ENCODE results near the gene TBL1X.
"Not testable (repeated sequence)": the region's sequence is repeated elsewhere in the genome, so short reads cannot be mapped to it uniquely, and the experiment has no call there.

The TBL1X gene

DNA sequence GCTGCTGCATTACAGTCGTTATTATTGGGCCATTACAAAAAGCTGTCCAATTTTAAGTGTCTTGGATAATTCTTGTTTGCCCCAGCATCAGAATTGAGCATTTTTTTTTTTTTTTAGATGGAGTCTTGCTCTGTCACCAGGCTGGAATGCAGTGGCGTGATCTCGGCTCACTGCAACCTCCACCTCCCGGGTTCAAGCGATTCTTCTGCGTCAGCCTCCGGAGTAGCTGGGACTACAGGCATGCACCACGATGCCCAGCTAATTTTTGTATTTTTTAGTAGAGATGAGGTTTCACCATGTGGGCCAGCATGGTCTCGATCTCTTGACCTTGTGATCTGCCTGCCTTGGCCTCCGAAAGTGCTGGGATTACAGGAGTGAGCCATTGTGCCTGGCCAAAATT is 71.3 kb downstream of the TBL1X start:
- DNase-seq (ENCODE audit: low read depth in 2 of 2): not testable (repeated sequence)

DNA sequence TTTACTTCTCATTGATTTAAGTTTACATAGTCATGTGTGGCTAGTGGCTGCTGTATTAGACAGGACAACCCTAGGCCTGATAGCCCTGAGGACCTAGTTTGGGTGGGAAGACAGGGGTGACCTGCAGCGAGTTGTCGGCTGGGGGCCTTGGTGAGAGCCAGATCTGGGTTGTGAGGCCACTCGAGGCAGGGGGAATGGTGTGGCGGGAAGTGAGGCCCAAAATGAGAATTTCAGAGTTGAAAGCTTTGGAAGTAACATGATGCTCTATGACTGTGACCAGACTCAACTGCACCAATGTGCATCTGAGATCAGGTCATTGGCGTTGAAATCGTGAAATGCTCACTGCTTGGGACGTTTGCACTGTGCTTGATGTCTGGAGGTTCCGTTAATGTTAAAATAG is 72.9 kb downstream of the TBL1X start:
- no peak for DNase-seq (ENCODE audit: low read depth in 2 of 2)

DNA sequence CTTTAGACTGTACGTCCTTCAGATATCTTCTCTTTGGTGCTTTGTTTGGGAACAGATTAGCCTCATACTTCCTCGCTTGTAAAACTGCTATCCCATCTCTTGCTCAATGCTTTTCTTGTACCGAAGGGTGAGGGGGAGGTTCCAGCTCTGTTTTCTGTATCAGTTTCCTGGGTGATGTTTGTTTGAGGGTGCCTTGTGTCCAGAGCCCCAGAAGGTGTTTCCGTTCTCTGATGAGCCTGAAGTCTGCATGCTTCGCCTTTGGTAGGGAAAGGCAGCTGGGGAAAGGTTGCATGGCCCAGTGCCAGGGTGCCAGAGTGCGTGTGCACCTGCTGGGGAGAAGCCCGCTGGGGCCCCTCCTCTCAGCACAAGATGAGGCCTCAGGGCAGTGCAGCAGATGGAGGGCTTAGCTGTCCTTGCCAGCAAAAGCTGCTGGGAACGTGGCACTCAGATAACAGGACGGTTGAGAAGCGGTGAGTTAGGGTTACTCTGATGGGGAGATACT is 73.7 kb downstream of the TBL1X start:
- DNase-seq (ENCODE audit: low read depth in 2 of 2): no peak

DNA sequence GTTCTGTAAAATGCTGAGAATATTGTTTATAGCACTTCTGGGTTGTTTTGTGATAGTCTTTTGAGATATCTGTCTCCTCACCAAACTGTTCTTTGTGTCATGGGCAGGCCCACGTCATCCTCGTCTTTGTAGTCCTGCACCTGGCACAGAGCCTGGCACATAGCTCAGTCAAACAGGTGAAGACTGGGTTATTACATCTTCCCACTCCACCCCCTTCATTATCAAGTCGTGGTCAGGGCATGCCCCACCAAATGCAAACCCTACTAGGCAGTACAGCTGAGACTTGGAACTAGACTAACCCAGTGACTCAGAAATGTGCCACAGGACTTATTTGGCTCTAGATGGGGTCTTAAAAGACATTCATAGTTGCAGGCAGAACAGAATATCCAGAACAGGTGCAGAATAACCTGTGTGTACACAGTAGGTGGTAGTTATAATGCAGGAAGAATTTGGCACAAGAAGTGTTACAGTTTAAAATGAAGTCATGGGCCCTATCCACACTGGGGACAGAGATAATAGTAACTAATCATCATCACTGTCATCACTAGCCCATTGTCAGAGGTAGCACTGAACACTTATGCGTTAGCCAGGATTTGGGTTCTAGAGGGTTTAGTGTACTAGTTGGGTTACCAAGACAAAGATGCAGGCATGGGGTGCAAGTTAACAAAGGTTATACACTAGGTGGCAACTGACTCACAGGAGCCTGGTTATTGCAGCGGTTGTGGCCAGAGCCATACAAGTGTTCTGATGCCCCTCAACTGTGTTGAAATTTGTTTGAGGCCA is 74.9 kb downstream of the TBL1X start:
- no peak for DNase-seq (ENCODE audit: low read depth in 2 of 2)

DNA sequence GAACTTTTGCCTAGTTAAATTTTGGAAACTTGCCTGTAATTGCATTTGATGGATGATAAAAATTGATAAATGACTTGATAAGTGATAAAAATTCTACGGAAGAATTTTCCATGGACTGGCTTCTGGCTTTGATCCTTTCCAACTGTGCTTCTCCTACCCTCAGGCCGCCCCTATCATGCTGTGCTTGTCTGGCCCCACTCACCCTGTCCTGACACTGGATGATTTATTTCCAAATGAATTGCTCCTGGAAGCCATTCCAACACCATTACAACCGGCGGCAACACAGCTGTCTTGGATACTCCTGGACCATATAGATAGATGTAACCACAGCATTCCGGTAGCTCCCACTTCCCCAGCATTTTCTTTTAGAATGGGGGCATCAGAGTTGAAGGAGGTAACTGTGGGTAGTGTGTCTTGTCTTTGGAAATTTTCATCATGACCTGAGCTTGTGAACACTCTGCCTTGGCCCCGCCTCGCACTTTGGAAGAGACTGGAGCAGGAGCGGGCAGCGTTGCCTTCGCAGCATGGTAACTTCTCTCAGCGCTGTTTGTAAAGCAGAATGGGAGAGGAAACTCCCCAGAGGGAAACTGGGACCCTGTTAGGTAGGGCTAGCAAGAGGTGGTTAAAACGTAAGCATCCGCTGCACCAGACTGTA is 77.4 kb downstream of the TBL1X start:
- no peak for DNase-seq (ENCODE audit: low read depth in 2 of 2)

DNA sequence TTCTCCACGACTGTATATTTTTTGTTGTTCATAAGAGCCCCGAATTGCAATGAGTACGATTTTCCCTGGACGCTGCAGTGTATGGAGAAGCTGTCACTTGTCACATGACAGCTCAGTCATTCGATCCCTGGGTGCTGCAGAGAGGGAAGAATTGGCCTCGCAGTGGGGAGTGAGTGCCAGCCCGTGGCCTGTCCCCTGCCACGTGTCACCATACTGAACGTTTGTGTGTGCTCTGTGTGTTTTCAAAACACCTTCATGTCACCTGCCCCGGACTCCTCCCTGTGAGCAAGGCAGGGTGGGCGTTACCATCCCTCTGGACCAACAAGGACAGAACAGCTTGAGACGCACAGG is 77.9 kb downstream of the TBL1X start:
- DNase-seq (ENCODE audit: low read depth in 2 of 2): no peak

DNA sequence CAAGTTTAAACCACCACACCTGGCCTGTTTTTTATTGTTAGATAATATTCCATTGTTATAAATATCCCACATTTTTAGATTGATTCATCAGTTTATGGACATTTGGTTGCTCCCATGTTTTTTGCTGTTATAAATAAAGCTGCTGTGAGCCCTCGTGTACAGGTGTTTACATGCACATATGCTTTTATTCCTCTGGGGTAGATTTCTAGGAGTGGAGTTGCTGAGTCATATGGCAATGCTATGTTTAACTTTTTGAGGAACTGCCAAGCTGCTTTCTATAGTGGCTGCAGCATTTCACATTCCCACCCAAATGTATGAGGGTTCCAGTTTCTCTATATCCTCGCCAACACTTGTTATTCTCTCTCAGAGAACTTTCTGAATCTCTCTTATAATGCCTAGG is 90.5 kb downstream of the TBL1X start:
- no peak for DNase-seq (ENCODE audit: low read depth in 2 of 2)

DNA sequence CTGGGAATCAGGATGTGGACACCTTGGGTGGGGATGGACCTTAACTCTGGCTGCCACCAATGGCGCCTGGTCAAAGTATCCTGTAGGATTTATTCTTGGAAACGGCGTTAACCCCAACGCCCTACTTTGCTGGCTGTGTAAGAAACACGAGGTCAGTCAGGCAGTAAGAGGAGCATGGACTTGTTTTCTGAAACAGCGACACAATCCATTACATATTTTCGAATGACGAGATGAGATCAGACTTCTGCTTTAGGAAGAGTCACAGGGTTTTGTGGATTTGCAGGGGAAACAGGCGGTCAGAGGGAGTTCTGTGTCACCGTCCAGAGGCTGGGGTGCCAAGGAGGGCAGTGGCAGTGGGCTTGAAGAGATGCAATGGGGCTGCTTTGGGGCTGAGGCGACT is 92.2 kb downstream of the TBL1X start:
- no peak for DNase-seq (ENCODE audit: low read depth in 2 of 2)

DNA sequence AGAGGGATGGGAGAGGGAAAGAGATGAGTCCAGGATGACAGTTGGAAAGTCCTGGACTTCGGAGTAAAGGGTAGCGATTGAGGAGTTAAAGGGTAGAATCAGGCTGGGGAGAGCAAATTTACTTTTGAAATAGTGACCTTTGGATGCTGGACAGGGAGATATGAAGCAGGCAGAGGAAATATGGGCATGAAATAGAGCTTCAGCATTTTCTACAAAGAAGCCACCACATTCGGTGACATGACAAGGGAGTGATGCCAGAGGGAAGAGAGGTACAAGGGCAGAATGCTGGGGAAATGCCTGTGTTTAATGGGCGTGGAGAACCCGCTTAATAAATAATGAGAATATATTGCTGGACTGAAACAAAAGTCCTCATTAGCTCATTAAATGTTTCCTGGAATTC is 92.7 kb downstream of the TBL1X start:
- DNase-seq (ENCODE audit: low read depth in 2 of 2): no peak

DNA sequence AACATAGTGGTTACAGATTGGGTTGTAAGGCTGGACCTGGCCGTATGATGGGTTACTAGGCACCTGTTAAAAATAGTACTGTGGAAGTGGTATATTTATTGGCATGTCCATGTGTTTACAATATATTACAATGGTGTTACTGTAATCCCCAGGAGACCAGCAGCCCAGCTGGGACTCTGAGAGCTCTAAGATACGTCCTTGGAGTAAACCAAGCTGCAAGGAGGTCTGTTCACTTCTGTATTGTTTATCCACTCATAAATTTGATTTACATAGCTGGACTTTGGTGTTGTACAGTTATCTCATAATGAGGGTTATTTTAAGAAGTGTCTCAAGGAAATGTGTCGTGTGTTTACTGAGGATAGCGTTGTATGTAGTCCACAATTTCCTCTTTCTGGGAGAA is 93.8 kb downstream of the TBL1X start:
- no peak for DNase-seq (ENCODE audit: low read depth in 2 of 2)

DNA sequence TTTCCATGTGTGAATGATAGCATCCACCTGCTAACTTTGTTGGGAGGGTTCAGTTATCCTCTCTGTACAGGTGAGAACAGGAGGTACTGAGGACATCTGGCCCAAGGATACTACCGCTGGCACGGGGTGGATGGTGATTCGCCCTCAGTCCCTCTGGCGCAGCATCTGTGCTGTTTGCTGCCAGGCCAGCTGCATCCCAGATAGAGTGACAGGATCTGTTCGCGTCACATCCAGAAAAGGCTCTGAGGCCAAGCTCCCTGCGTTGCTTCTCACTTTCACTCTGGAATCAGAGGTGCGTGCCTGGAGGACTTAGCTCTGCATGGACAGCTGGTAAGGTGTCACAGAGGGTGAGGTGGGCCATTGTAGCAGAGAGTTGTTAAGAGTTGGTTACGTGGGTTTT is 95.4 kb downstream of the TBL1X start:
- DNase-seq (ENCODE audit: low read depth in 2 of 2): no peak

DNA sequence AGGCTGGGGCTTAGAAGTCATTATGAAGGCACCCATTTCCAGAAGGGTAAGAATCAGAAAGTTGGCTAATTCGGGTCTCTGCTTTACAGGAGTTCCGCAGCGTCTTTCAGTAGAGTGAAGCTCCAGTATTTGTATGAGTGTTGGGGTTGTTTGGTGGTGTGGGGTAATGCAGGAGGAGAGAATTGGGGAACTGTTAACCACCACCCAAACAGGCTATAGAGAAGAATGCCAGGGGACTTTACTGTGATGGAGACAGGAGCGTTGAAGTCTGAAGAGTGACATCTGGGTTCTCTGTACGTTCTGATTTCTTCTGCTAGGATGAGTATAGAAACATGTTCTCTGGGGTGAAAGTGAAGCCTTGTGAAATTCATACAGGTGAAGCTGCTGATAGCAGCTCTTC is 96.3 kb downstream of the TBL1X start:
- DNase-seq (ENCODE audit: low read depth in 2 of 2): no peak

DNA sequence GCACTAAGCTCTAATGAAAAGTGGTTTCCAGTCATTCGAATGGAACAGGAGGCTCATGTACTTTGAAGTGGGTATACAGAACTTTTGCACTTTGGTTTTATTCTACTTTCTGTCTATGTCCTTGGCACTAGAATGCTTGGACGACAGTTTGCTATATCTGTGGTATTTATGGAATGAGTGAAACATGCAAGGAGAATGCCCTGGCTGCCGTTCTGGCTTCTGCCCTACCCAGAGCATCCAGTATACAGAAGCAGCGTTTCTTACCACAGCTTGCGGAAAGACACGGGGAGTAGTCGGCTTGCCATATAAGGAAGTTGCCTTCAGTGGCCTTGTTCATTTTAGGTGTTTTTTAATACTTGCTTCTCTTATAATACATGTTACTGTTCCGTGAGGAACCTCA is 98.0 kb downstream of the TBL1X start:
- DNase-seq (ENCODE audit: low read depth in 2 of 2): no peak

DNA sequence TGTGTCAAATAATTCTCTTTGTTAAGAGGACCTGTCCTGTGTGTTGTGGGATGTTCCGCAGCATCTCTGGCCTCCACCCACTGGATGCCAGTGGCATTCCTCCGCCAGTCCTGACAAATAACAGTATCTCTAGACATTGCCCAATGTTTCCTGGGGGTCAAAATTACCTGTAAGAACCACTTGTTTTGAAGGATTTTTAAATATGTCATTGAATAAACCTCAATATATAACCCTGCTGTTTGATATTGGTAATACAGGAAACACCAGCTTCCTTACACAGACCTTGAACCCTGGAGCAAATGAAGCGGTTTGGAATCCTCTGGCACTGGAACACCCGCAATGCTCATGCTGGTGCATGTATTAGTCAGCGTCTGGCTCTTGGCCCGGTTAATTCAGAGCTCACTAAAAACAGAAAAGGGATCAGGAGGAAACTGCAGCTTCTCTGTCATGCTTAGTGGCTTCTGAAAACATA is 101.3 kb downstream of the TBL1X start:
- no peak for DNase-seq (ENCODE audit: low read depth in 2 of 2)

DNA sequence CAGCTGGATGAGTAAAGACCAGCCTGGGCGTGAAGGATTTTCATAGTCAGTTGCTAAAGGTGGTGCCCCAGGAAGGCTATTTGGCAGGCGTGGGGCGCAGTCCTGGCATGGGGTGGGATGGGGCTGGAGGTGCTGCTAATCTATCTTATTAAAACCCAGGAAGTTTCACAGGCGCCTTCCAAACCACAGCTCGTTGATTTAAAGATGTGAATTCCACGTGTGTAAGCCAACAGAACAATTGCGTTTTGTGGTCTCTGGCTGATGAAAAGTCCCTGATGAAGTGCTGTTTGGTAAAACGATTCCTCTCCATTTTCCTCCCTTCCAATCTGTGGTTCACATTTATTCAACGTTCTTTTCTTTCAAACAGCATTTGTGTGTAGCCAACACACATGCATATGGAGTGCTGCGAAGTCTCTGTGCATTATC is 105.0 kb downstream of the TBL1X start:
- DNase-seq (ENCODE audit: low read depth in 2 of 2): no peak

DNA sequence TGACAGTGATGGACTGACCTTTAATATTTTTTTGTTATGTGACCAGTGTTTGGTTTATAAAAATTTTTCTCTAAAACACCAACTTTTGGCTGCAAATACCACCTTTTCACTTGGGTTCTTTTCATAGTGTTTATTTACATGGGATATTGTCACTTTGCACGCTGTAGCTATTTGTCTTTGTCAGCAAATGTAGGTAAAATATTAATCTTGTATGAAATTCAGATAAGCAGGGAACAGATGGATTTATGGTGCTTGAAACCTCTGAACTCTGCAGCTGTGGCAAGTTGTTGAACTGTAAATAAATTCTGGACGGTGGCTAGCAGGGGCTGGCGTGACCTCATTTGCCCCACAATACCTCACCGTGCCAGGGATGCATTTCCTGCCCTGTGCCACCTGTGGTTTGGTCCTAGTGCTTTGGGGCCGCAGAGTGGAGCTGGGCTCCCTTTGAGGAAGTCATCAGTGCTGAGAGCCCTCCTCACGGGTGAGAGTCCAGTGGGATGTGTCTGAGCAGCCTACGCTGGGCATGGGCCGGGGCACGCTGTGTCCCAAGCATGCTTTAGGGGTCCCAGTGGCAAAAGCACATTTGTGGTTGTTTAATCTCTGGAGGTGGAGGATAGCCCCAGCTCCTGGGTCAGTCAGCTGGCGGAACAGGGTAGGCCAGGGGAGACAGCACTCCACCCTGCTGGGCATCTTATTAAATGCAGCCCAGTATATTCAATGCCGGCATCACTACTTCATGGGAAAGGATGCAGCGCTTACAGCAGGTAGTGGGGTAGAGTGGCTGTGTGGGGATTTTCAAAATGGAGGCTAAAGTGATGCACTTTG is 108.6 kb downstream of the TBL1X start:
- DNase-seq (ENCODE audit: low read depth in 2 of 2): no peak

DNA sequence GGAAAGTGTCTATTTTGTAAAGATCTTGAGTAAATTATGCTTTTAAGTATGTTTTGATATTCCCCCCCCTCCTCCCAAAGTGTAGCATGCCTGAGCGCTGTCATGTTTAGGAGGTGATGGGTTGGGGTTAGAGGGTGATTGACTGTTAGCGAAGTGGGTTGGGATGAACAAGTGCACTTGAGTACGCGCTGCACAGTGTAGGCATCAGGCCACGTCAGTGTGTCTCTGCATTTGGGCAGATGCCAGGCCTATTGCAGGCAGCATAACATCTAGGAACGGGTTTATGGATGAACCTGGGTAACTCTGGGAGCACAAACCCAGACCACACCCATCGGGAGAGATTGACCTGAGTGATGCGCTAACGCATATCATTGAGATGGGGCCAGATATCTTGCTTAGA is 111.2 kb downstream of the TBL1X start:
- DNase-seq (ENCODE audit: low read depth in 2 of 2): no peak

DNA sequence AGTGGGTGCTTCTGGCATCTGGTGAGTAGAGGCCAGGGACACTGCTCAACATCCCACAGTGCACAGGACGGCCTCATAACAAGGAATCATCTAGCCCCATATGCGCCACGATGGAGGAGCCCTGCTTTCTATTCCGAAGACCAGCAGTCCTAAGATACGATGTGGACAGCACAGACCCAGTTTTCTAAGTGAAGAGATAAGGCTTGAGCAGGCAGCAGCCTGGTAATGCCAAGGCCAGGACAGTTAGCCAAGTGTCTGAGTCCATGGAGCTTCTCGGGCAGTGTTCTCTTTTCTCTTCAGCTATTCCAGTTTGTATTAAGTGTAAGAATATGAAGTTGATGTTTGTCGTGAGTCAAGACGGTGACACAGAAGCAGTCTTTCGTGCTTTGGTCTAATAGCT is 112.7 kb downstream of the TBL1X start:
- no peak for DNase-seq (ENCODE audit: low read depth in 2 of 2)

DNA sequence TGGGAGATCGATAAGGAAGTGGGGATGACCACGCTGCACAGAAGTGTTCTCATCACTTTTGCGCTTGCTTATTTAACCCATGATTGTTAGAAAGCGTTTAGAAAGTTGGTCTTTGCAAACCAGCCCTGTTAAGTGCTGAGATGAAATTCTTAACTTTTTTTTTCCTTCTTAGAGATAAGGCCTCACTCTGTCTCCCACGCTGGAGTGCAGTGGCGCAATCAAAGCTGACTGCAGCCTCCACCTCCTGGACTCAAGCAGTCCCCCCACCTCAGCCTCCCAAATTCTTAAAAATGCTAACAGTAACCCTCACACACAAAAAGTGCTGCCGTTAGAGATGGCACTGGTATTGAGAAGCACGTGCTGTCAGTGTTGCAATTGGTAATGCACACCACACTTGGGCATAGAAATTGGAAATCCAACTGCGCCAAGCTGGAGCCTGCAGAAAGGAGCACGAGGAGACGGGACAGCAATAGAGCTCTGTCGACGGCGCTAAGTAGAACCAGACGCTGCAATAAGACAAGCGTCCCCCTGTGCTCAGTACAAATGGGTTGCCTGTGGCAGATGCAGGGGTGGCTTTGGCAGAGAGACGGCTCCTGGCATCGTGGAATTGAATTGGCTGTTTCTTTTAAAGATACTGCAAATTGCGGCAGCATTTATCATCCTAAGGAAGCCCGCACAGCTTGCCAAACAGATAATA is 113.4 kb downstream of the TBL1X start:
- DNase-seq (ENCODE audit: low read depth in 2 of 2): no peak

DNA sequence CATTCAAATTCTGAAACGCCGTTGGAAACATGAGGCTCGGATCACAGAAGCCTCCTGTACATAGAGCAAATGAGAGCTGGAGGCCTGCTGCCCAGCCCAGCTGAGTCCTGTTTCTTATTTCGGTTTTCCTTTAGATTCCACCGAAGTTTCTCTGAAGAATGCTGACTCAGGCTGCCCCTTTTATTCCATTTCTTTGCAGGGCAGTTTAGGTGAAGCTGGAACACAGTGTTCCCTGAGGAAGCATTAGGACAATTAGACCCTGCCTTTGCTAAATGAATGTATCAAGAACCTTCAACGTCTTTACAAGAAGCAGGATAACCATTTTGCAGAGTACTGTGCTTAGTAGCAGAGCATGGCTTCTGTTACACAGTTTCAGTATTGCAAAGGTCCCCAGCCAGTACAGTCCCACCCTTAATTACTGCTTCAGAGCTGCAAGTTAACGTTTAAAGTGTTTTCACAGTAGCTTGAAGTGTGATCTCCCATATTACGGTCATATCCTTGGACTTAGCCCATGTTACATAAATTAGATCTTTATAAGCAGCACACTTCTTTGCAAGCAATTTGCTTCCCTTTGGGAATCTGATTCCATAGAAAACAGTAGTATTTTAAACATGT is 117.0 kb downstream of the TBL1X start:
- no peak for DNase-seq (ENCODE audit: low read depth in 2 of 2)

DNA sequence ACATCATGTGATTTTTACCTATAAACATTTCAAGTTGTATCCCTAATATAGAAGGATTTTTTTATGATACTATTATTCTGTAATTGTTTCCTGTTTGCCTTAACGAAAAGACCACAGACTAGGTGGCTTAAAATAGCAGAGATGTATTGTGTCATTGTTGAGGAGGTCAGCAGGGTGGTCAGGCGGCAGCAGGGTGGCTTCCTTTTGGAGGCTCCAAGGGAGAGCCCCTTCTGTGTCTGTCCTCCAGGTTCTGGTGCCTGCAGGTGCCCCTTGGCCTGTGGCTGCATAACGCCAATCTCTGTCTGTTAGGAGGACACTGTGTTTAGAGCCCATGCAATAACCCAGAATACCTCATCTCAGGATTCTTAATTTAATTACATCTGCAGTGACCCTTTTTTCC is 118.1 kb downstream of the TBL1X start:
- DNase-seq (ENCODE audit: low read depth in 2 of 2): no peak

DNA sequence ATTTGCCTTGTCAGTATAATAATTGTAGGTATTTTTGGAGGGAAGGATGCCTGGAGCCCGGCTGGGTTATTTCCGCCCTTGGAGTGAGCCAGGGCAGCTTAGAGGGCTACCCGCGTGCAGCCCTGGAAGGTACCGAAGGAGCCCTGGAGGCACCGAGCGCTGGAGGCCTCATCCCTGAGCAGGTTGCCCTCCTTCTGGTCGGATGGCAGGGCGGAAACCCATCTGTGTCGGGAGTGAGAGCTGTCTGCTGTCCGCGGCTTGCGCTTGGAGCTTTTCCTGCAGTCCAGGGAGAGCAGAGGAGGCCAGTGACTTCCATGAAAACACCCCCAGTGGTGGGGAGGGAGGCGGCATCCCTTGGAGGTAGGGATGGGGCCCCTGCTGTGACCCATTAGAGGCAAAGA is 122.1 kb downstream of the TBL1X start:
- no peak for DNase-seq (ENCODE audit: low read depth in 2 of 2)
